ENCODE results near the gene ADAMTS8.

Gene ADAMTS8

GRCh38 chr11:130415731-130416529 lies 12.5 kb downstream of the ADAMTS8 start:
- DNase-seq: no peak

GRCh38 chr11:130414107-130415080 lies 14.0 kb downstream of the ADAMTS8 start:
- no peak for DNase-seq

- no peak for DNase-seq
Measured at GRCh38 chr11:130413405-130414106, 14.9 kb downstream of the ADAMTS8 start.

GRCh38 chr11:130411223-130411622 lies 17.2 kb downstream of the ADAMTS8 start:
- DNase-seq: no peak

- no peak for DNase-seq
Measured at GRCh38 chr11:130409594-130410388, 18.6 kb downstream of the ADAMTS8 start.

- DNase-seq: no peak
Measured at GRCh38 chr11:130408901-130409300, 19.5 kb downstream of the ADAMTS8 start.

GRCh38 chr11:130408401-130408890 lies 20.0 kb downstream of the ADAMTS8 start:
- no peak for DNase-seq

GRCh38 chr11:130407978-130408377 lies 20.4 kb downstream of the ADAMTS8 start:
- no peak for DNase-seq

GRCh38 chr11:130405428-130405827 lies 23.0 kb downstream of the ADAMTS8 start:
- DNase-seq: no peak

GRCh38 chr11:130404727-130405126 lies 23.7 kb downstream of the ADAMTS8 start:
- DNase-seq: no peak

GRCh38 chr11:130403967-130404366 lies 24.4 kb downstream of the ADAMTS8 start:
- DNase-seq: no peak

GRCh38 chr11:130403271-130403804 lies 25.1 kb downstream of the ADAMTS8 start:
- no peak for DNase-seq

GRCh38 chr11:130402570-130402969 lies 25.8 kb downstream of the ADAMTS8 start:
- DNase-seq: no peak

GRCh38 chr11:130400781-130401483 lies 27.5 kb downstream of the ADAMTS8 start:
- no peak for DNase-seq

GRCh38 chr11:130399196-130399595 lies 29.2 kb downstream of the ADAMTS8 start:
- DNase-seq: no peak

GRCh38 chr11:130397780-130398179 lies 30.6 kb downstream of the ADAMTS8 start:
- no peak for DNase-seq

GRCh38 chr11:130396965-130397364 lies 31.4 kb downstream of the ADAMTS8 start:
- DNase-seq: no peak

- DNase-seq: no peak
Measured at GRCh38 chr11:130394615-130395014, 33.8 kb downstream of the ADAMTS8 start.

- no peak for DNase-seq
Measured at GRCh38 chr11:130391711-130392110, 36.7 kb downstream of the ADAMTS8 start.

- no peak for DNase-seq
Measured at GRCh38 chr11:130390071-130390758, 38.2 kb downstream of the ADAMTS8 start.
